K562 (cell line): Measurements from ENCODE around the gene SEL1L.

Experiments
- BCLAF1 ChIP-seq, 2 experiments: fragments of 450-650 bp in 1 of 2; IDR thresholded peaks; 2 replicates each; pipeline ENCODE4 v1.6.1; 2011 to 2017; ENCODE audit warnings: low read depth in 2 of 2, antibody characterized with exemption in 1 of 2, borderline replicate concordance in 1 of 2, low read length in 1 of 2, mild to moderate bottlenecking in 1 of 2, mixed read lengths in 1 of 2; ENCODE audit not compliant: control insufficient read depth in 1 of 2
- CEBPB ChIP-seq: fragments of 450-650 bp; IDR thresholded peaks from 2 replicates; pipeline ENCODE4 v1.6.1; 2016; ENCODE audit warnings: missing genetic modification characterization, missing compliant biosample characterization
- CTCF ChIP-seq, 3 experiments: IDR thresholded peaks in 2 of 3; conservative IDR thresholded peaks in 1 of 3; 2 replicates each; pipeline ENCODE4 v1.5.1; 2011 to 2012; ENCODE audit warnings: low read length in 3 of 3, mild to moderate bottlenecking in 3 of 3, control low read depth in 2 of 3, improper control_type of control experiment in 1 of 3, inconsistent platforms in 1 of 3, low read depth in 1 of 3, mixed read lengths in 1 of 3, moderate library complexity in 1 of 3; ENCODE audit not compliant: insufficient read depth in 2 of 3
- PKNOX1 ChIP-seq: fragments of 450-650 bp; IDR thresholded peaks from 2 replicates; pipeline ENCODE4 v1.6.1; 2016
- RNF2 ChIP-seq: sonication (generic); IDR thresholded peaks from 2 replicates; pipeline ENCODE4 v1.6.1; 2016
- TBL1XR1 ChIP-seq, 2 experiments: IDR thresholded peaks; 2 replicates each; pipeline ENCODE4 v1.6.1; 2012; ENCODE audit warnings: improper control_type of control experiment in 2 of 2, low read length in 2 of 2, mild to moderate bottlenecking in 1 of 2
- TCF15 ChIP-seq: fragments of 250-450 bp; sonication (Bioruptor Pico); IDR thresholded peaks from 2 replicates; pipeline ENCODE4 v1.8.0; 2022; ENCODE audit warnings: moderate library complexity, mild to moderate bottlenecking, inconsistent platforms
- THAP7 ChIP-seq: fragments of 250-450 bp; sonication (Bioruptor Pico); IDR thresholded peaks from 2 replicates; pipeline ENCODE4 v1.5.0; 2021
- TSHZ1 ChIP-seq: fragments of 250-450 bp; sonication (Bioruptor Pico); IDR thresholded peaks from 2 replicates; pipeline ENCODE4 v1.4.0; 2020; ENCODE audit warnings: mild to moderate bottlenecking, moderate library complexity
- UBTF ChIP-seq, 2 experiments: IDR thresholded peaks; 2 replicates each; pipeline ENCODE4 v1.6.1; 2012; ENCODE audit warnings: improper control_type of control experiment in 2 of 2, low read depth in 2 of 2, low read length in 2 of 2, borderline replicate concordance in 1 of 2
- ZFPM2 ChIP-seq: fragments of 250-450 bp; sonication (Bioruptor Pico); IDR thresholded peaks from 2 replicates; pipeline ENCODE4 v1.5.1; 2022; ENCODE audit warnings: mild to moderate bottlenecking
- ZNF146 ChIP-seq: IDR thresholded peaks from one replicate; pipeline ENCODE4 v1.6.1; 2018; ENCODE audit warnings: missing compliant biosample characterization; ENCODE audit not compliant: unreplicated experiment
- ZNF274 ChIP-seq: IDR thresholded peaks from 2 replicates; pipeline ENCODE4 v1.6.1; 2011; ENCODE audit warnings: low read depth, mild to moderate bottlenecking, low read length, moderate library complexity, borderline replicate concordance
- ZNF324 ChIP-seq: fragments of 250-450 bp; sonication (Bioruptor Pico); IDR thresholded peaks from 2 replicates; pipeline ENCODE4 v1.4.0; 2020; ENCODE audit warnings: mild to moderate bottlenecking

- TF ChIP-seq ZNF324 (no peak), CTCF (IDR thresholded peaks at IDR 0.05 in 2 of 3, conservative IDR thresholded peaks at IDR 0.05 in 1 of 3; ENCODE audit: insufficient read depth in 2 of 3, low read depth in 1 of 3, low read length in 3 of 3) (no peak), RNF2 (no peak), BCLAF1 (IDR thresholded peaks at IDR 0.05; ENCODE audit: borderline replicate concordance in 1 of 2, control insufficient read depth in 1 of 2, low read depth in 2 of 2, low read length in 1 of 2) (no peak), UBTF (IDR thresholded peaks at IDR 0.05; ENCODE audit: borderline replicate concordance in 1 of 2, low read depth in 2 of 2, low read length in 2 of 2) (no peak), THAP7 (CRISPR knock-in tag) (no peak), ZNF146 (CRISPR knock-in tag) (no peak), PKNOX1 (no peak), TSHZ1 (no peak), TCF15 (CRISPR knock-in tag) (no peak), ZNF274 (no peak), ZFPM2 (CRISPR knock-in tag) (no peak), CEBPB (tag) (peak; percentile 14; the same call in 1 of the 2 replicates), TBL1XR1 (IDR thresholded peaks at IDR 0.05; ENCODE audit: low read length in 2 of 2) (no peak)
Measured at GRCh38 chr14:81436296-81437138, 97.1 kb downstream of the SEL1L start.
